ENCODE results near the gene KLF15.

The KLF15 gene

GRCh38 chr3:126360046-126360713, 3.0 kb upstream of the KLF15 start:
- no peak for DNase-seq

GRCh38 chr3:126358816-126359181, 1.6 kb upstream of the KLF15 start:
- no peak for DNase-seq

GRCh38 chr3:126358038-126358815, 1.0 kb upstream of the KLF15 start:
- DNase-seq, result no peak

GRCh38 chr3:126356373-126357264, 589 bp downstream of the KLF15 start:
- no peak for DNase-seq

DNA sequence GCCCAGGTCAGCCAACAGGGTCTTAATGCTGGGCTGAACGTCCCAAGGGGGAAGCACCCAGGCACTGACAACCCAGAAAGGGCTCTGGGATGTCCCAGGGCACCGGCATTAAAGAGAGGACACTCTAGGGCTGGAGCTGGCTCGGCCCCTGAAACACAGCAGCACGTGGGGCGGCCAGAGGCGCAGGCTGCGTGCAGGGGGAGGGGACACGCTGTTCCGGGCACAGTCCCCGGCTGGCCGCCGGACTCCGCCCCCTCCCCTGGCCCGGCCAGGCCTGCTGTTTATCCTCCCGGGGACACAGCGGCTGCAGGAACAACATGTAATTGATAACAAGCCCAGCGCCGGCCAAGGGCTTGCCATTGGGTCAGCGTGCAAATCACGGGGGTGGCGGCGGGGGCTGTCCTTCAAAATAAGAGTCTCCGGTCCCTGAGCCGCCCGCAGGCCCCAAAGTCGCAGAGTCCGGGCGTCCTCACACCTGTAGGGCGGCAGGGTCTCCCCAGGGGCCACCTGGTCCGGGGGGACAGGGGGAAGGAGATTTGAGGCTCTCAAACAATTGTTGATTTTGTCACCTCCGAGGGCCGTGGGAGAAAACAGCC, 1.3 kb downstream of the KLF15 start:
- no peak for DNase-seq

DNA sequence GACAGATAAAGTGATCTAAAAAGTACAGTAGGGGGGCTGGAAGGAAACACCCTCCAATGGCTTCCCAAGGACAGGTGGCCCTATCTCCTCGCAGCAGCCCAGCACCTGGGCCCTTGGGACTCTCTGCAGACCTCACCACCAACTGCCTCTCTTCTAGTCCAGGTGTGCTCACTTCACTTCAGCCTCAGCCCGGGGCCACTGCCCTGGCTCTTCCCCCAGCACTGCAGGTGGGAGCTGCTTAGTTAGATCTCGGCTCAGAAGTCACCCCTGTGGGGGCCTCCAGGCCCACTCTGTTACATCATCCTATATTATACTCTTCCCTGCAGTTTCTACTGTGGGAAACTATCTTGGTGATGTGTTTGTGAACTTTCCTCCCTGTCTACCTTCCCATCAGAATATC, 2.0 kb downstream of the KLF15 start:
- no peak for DNase-seq

DNA sequence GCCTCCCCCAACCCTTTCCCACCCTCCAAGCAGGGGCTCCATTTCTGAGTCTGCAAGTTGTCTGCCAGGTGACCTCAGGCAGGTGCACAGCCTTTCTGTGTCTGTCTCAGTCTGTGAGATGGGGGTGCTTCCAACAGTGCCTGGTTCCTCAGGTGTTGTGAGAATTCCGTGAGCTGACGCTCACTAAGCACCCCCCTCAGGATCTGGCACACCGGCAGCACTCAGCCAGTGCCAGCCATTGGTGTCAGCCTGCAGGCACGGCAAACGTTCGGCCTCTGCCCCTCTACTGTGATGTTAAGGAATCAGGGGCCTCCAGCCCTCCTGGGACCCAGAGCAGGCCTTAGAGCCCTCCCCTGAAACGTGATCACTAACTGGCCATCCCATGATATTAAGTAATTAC, 2.4 kb downstream of the KLF15 start:
- no peak for DNase-seq

DNA sequence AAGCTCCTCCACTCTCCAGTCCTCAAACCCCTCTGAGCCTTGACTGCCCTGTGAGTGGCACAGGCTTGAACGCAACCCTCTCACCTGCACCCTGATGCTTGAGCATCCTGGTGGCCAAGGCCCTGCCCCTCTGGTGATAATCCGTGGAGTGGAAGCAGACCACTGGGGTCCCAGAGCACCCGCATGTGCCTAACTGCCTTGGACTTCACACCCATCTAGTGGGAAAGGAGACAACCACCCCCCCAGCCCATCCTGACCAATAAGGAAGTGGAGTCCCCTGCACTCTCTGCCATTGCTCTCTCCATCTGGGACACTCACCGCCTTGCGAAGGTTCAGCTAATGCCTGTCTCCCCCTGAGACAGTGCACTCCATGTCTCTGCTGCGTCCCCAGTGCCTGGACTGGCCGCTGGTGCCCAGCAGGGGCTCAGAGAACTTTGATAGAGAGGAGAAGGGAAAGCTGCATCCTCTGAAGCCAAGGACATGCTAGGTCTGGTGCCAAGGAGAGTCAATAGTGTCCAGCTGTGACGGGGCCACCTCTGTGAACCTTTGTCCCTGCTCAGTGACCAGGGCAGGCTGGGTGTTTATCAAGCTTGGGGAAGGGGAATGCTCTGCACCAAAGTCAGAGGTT, 3.4 kb downstream of the KLF15 start:
- DNase-seq, result no peak

DNA sequence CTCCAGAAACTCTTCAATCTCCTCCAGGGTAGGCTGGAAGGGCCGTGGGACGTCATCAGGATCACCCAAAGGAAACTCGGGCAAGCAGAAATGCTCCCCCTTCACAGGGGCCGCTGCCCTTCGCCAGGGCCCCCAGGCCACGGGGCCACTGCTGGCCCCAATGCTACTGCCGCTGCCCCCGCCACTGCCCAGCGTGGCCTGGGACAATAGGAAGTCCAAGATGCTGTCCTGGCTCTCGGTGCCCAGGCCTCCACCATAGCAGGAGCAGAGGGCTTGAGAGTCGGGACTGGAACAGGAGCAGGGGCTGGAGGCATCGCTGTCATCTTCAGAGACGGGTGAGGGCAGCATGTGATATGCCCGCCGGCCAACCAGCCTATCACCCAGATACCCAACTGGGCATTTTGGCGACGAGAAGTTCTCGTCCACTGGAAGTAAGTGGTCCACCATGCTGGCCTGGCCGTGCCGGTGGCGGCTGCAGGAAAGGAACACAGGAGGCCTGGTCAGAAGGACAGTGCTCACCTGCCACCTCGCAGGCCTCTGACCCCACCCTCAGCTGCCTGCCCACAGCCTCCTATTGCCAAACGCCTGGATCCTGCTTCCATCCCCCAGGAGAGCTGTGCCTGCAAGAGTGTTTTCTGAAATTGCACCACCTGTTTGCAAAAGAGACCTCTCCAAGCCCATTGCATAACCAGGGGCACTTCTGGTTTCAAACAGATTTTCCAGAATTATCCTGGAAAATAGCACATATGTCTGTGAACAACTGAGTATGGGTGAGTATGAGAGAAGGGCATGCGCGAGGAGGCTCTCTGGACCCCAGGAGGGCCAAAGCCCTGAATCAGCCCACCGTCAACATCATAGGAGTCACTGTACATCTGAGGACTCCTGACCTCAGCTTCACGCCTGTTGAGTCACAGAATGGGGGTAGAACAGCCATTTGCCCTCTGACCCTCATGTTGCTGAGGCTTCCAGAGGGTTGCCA, 4.4 kb downstream of the KLF15 start:
- no peak for DNase-seq

GRCh38 chr3:126351771-126352475, 5.3 kb downstream of the KLF15 start:
- DNase-seq, result no peak

DNA sequence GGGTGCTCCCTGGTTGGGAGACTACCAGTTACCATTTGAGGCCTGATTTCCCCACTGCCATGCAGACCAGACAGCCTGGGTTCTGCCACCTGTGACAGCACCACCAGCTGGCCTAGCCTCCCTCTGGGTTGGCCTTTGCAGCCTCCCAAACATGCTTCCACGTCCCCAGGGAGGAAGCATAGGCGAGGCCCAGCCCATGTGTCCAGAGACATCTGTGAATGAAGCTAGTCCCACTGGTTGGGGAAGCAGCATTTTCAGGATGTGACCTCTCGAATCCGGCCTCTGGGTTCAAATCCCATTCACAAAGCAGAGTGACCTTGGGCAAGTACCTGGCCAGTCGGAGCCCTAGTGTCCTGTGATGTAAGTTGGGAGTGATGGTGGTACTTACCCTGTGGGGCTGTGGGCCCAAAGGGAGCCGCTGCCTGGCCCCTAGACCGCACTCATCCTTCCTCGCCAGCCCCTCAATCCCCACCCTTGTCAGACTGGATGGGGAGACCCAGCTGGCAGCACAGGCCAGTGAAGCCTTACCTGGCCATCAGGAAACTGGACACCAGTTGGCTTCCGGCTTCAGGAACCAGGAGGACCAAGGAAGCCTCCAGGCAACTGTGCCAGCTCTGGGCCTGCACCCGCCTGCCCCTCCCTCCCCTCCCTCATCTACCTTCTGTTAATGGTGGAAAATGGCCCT, 6.0 kb downstream of the KLF15 start:
- DNase-seq, result no peak

DNA sequence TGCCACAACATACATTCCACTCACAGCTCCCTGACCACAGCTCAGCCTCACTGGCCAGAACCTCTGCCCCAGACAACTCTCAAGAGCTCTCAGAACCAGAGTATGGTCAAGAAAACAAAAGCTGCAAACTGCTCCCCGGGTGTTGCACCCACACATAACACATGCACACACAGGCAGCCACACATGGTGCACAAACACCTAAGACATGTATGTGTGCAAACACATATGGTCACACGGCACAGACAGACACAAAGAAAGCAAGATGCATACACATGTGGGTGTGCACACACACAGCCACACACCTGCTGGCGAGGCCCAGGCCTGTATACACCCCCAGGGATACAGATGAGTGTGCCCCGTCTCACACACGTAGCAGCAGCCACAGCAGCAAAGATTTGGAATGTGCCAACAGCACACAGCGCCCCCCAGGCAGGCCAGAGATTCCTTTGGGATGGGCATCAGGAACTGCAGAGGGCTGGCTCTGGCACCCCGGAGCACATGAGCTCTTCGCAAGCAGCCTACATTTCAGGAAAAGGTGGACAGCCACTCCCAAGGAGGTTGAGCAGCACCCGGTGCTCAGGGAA, 6.6 kb downstream of the KLF15 start:
- DNase-seq, result no peak

GRCh38 chr3:126349611-126350501, 7.4 kb downstream of the KLF15 start:
- no peak for DNase-seq

GRCh38 chr3:126349071-126349470, 8.1 kb downstream of the KLF15 start:
- no peak for DNase-seq

DNA sequence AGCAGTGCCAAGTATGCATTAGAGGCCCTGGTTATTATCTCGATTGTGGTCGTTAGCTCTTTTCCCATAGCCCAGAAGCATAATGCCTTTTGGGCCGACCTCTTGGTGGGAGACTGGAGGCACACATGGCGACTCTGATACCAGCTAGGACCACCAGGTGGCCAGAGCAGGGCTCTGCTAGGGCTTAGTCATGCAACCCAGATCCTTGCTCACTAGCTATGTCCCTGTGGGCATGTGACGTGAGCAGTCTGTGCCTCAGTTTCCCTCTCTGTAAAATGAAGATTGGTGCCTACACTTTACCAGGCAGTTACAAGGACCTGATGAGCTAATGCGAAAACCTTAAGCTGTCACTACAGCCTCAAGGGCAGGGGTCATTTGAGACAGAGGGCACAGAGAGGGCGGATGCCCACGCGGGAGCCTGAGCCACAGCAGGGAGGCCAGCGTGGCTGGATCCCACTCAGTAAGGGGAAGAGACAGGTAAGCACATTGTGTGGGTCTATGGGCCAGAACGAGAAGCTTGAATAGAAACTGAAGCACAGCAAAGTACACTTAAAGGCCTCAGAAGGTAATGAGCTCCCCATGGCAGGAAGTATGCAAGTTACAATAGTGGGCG, 8.8 kb downstream of the KLF15 start:
- no peak for DNase-seq

GRCh38 chr3:126347543-126348161, 9.6 kb downstream of the KLF15 start:
- no peak for DNase-seq

DNA sequence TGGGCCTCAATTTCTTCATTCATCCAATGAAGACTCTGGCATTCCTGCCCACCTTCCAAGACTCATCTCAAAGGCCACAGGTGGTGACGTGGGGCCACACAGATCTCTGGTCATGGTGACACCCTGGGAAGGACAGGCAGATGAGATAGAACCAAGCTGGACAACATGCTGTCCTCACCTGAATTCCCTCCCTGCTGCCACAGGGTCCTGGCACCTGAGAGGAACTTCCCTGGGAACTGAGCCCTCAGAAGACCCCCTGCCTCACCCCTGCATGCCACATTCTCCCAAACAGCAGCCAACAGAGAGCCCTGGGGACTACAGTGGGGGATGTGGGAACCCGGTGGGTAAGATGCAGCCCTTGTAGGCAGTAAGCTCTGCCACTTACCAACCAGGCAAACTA, 10.7 kb downstream of the KLF15 start:
- DNase-seq, result no peak
